ENCODE data around the gene CCDC9B. TPM values are rescaled to one million over a fixed set of nuclear protein-coding genes. Genes with fewer than 3 reads are reported as not detected.

CCDC9B gene
- total RNA-seq, 1 experiment from 2014 or later: 9.8 TPM

- no peak for DNase-seq (ENCODE audit: low read depth)
These were observed 30.5 kb downstream of the CCDC9B start for GRCh38 chr15:40310001-40310959.

GRCh38 chr15:40309344-40309862 is 31.3 kb downstream of the CCDC9B start:
- DNase-seq (ENCODE audit: low read depth): no peak

GRCh38 chr15:40307421-40308211 is 33.1 kb downstream of the CCDC9B start, which contains the start of gene PLCB2:
Gene PLCB2 (minus strand): TSS chr15:40307935. CDS start chr15:40307672, 263 bp downstream.
- no peak for DNase-seq (ENCODE audit: low read depth)

- DNase-seq (ENCODE audit: low read depth): no peak
These were observed 33.8 kb downstream of the CCDC9B start for GRCh38 chr15:40306908-40307307.

GRCh38 chr15:40306371-40306770 is 34.4 kb downstream of the CCDC9B start:
- no peak for DNase-seq (ENCODE audit: low read depth)

- no peak for DNase-seq (ENCODE audit: low read depth)
These were observed 35.5 kb downstream of the CCDC9B start for GRCh38 chr15:40305281-40305680.

GRCh38 chr15:40303576-40303975 is 37.2 kb downstream of the CCDC9B start:
- DNase-seq (ENCODE audit: low read depth): no peak

GRCh38 chr15:40302981-40303380 is 37.8 kb downstream of the CCDC9B start:
- DNase-seq (ENCODE audit: low read depth): no peak

- DNase-seq (ENCODE audit: low read depth): no peak
These were observed 38.4 kb downstream of the CCDC9B start for GRCh38 chr15:40302288-40302886.

- no peak for DNase-seq (ENCODE audit: low read depth)
These were observed 39.1 kb downstream of the CCDC9B start for GRCh38 chr15:40301467-40302179.

- no peak for DNase-seq (ENCODE audit: low read depth)
These were observed 40.0 kb downstream of the CCDC9B start for GRCh38 chr15:40300771-40301170.

- no peak for DNase-seq (ENCODE audit: low read depth)
These were observed 40.4 kb downstream of the CCDC9B start for GRCh38 chr15:40300367-40300766.

GRCh38 chr15:40298216-40298935 is 42.4 kb downstream of the CCDC9B start:
- no peak for DNase-seq (ENCODE audit: low read depth)

GRCh38 chr15:40297356-40297755 is 43.4 kb downstream of the CCDC9B start:
- DNase-seq (ENCODE audit: low read depth): no peak

- DNase-seq (ENCODE audit: low read depth): no peak
These were observed 44.0 kb downstream of the CCDC9B start for GRCh38 chr15:40296561-40297230.

GRCh38 chr15:40295877-40296560 is 44.7 kb downstream of the CCDC9B start:
- no peak for DNase-seq (ENCODE audit: low read depth)

- DNase-seq (ENCODE audit: low read depth): no peak
These were observed 45.4 kb downstream of the CCDC9B start for GRCh38 chr15:40295297-40295696.

GRCh38 chr15:40293905-40294895 is 46.5 kb downstream of the CCDC9B start:
- no peak for DNase-seq (ENCODE audit: low read depth)

Data from LHCN-M2 (cell line).